ENCODE results near the gene GTF2F2. TPM values are rescaled to one million over a fixed set of nuclear protein-coding genes. Genes with fewer than 3 reads are reported as not detected.

Gene GTF2F2
- polyA plus RNA-seq, 1 experiment = 44.3 TPM

- POLR2A ChIA-PET = interaction anchor here (0.6 to 2.1 kb wide), 7 partner anchors 15 to 901 kb away, joined by 3 to 12 read pairs (median 4); partner anchors contain the start of genes GTF2F2 and TPT1
- no peaks in the 10 kb centered on the region for H3K27me3 ChIP-seq (ENCODE audit: control insufficient read depth, insufficient read depth, low read length)
- CTCF ChIA-PET = interaction anchor here (1.0 to 1.6 kb wide), 5 partner anchors 14 to 279 kb away, joined by 3 to 6 read pairs (median 3); no protein-coding TSS in a partner anchor
- DNase-seq (ENCODE audit: low read depth, low spot score) = peak; percentile 79
- no peak for TF ChIP-seq CTCF (IDR thresholded peaks at IDR 0.05; ENCODE audit: low read depth, low read length)
- H3K4me3 ChIP-seq (ENCODE audit: low read depth, low read length) = no peak overlapping the region
- H3K27ac ChIP-seq (ENCODE audit: low read depth, low read length) = peak overlapping the region; percentile 86
- no peaks in the 10 kb centered on the region for H3K9me3 ChIP-seq (ENCODE audit: control insufficient read depth, insufficient read depth, low read length)
Observed at GRCh38 chr13:45325806-45326205, 205.5 kb downstream of the GTF2F2 start.

GRCh38 chr13:45327253-45327955, 207.1 kb downstream of the GTF2F2 start:
- ChIA-PET CTCF (no interaction called here), POLR2A (no interaction called here)
- Histone ChIP-seq H3K27ac (ENCODE audit: low read depth, low read length) (no peak overlapping the region), H3K9me3 (ENCODE audit: control insufficient read depth, insufficient read depth, low read length) (no peaks in the 10 kb centered on the region), H3K27me3 (ENCODE audit: control insufficient read depth, insufficient read depth, low read length) (no peaks in the 10 kb centered on the region), H3K4me3 (ENCODE audit: low read depth, low read length) (no peak overlapping the region)
- no peak for DNase-seq (ENCODE audit: low read depth, low spot score)
- TF ChIP-seq CTCF (IDR thresholded peaks at IDR 0.05; ENCODE audit: low read depth, low read length) = no peak

DNA sequence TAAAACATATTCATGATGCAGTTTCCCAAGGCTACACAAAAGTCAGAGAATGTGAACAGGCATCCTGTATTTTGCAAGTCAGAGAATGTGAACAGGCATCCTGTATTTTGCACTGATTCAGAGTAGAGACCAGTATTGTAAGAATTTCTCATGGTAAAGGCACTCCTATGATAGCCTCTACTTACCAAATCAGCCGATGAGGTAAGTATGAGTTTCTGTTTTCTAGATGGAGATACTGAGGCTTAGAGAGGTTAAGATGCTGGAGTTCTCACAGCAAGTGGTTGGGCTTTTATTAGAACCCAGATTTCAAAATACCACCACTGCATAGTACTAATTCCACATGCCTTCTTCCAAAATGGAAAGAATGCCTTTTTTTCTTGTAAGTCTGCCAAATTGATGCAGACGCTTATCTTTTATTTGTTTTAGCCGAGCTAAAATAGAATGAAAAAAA, 208.4 kb downstream of the GTF2F2 start:
- DNase-seq (ENCODE audit: low read depth, low spot score) = no peak
- POLR2A ChIA-PET = interaction anchor here (0.6 to 1.9 kb wide), 4 partner anchors 9 to 287 kb away, joined by 3 to 10 read pairs (median 4); no protein-coding TSS in a partner anchor
- Histone ChIP-seq H3K9me3 (ENCODE audit: control insufficient read depth, insufficient read depth, low read length) (no peaks in the 10 kb centered on the region), H3K4me3 (ENCODE audit: low read depth, low read length) (no peak overlapping the region), H3K27ac (ENCODE audit: low read depth, low read length) (peak overlapping the region; percentile 53), H3K27me3 (ENCODE audit: control insufficient read depth, insufficient read depth, low read length) (no peaks in the 10 kb centered on the region)
- TF ChIP-seq CTCF (IDR thresholded peaks at IDR 0.05; ENCODE audit: low read depth, low read length) = no peak
- CTCF ChIA-PET = interaction anchor here (1.2 kb wide), 1 partner anchor 282 kb away, joined by 3 read pairs; no protein-coding TSS in a partner anchor

GRCh38 chr13:45331123-45331619, 210.9 kb downstream of the GTF2F2 start:
- H3K27me3 ChIP-seq (ENCODE audit: control insufficient read depth, insufficient read depth, low read length) = no peaks in the 10 kb centered on the region
- TF ChIP-seq CTCF (IDR thresholded peaks at IDR 0.05; ENCODE audit: low read depth, low read length) = no peak
- ChIA-PET POLR2A (interaction anchor here (1.0 to 2.1 kb wide), 2 partner anchors 10 to 222 kb away, joined by 3 to 19 read pairs; partner anchors contain the start of gene TPT1), CTCF (interaction anchor here (1.6 kb wide), 1 partner anchor 285 kb away, joined by 5 read pairs; no protein-coding TSS in a partner anchor)
- H3K4me3 ChIP-seq (ENCODE audit: low read depth, low read length) = no peak overlapping the region
- H3K27ac ChIP-seq (ENCODE audit: low read depth, low read length) = no peak overlapping the region
- H3K9me3 ChIP-seq (ENCODE audit: control insufficient read depth, insufficient read depth, low read length) = no peaks in the 10 kb centered on the region
- no peak for DNase-seq (ENCODE audit: low read depth, low spot score)

DNA sequence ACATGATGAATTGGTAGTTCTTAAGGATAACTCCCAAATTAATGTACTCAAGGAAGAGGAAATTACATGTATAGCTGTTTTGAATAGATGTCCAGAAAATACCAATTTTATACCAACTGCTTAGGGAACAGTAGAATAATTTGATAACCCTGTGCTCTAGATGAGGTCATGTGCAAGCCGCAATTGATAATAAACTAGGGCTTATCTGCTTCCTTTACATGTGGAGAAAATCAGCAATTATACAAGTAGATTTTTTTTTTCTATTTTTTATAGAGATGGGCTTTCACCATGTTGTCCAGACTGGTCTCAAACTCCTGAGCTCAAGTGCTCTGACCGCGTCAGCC, 211.4 kb downstream of the GTF2F2 start:
- ChIA-PET CTCF (interaction anchor here (0.6 to 1.6 kb wide), 2 partner anchors 285 to 1200 kb away, joined by 5 read pairs; no protein-coding TSS in a partner anchor), POLR2A (interaction anchor here (0.7 to 2.1 kb wide), 2 partner anchors 8 to 9 kb away, joined by 19 read pairs; partner anchors contain the start of gene TPT1)
- DNase-seq (ENCODE audit: low read depth, low spot score) = no peak
- TF ChIP-seq CTCF (IDR thresholded peaks at IDR 0.05; ENCODE audit: low read depth, low read length) = no peak
- no peak overlapping the region for H3K4me3 ChIP-seq (ENCODE audit: low read depth, low read length)
- no peaks in the 10 kb centered on the region for H3K27me3 ChIP-seq (ENCODE audit: control insufficient read depth, insufficient read depth, low read length)
- peak overlapping the region; percentile 42 for H3K27ac ChIP-seq (ENCODE audit: low read depth, low read length)
- H3K9me3 ChIP-seq (ENCODE audit: control insufficient read depth, insufficient read depth, low read length) = no peaks in the 10 kb centered on the region
